GM13977 (cell line): ENCODE measurements around the gene STAB2.
A peak's percentile ranks its signal among the peaks of the same experiment; 100 is the strongest.

Experiments
- DNase-seq: peaks from one replicate; pipeline ENCODE4 v3.0.0; 2012; ENCODE audit warnings: low spot score
- CTCF ChIP-seq: IDR thresholded peaks from 2 replicates; pipeline ENCODE4 v1.5.1; 2012; ENCODE audit warnings: mild to moderate bottlenecking, control low read depth; ENCODE audit not compliant: insufficient read depth; ENCODE audit errors: extremely low read depth, missing control alignments
- in situ Hi-C: fragments of 300-500 bp; cut with MboI; formaldehyde crosslinking; loops from one replicate; pipeline ENCODE4 v1.12.0; 2022; ENCODE audit warnings: low sequenced_read_pairs, low pct_unique_long_range_greater_than_20kb, mixed read lengths, inconsistent platforms; ENCODE audit not compliant: unreplicated experiment

The STAB2 gene

DNA sequence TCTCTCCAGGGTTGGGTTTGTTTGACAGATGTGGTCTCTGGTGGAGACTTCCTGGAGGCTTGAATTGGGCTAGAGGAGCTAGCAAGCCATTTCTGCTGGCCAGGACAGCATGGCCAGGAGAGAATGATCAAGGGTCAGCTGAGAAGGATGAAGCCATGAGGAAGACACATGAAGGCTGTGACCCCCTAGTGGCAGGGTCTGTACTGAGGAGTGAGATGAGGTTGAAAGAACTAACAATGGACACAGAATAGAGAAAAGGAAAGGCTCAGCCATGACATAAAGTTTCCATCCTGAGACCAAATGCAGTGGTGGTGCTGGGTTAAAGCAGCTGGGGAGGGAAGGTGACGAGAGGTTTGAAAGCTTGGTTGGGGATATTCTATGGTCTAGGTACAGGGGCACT lies 164.1 kb downstream of the STAB2 start:
- in situ Hi-C loops = no loop called here
- peak; percentile 22 for DNase-seq
- TF ChIP-seq CTCF = no peak

GRCh38 chr12:103751600-103751999 lies 164.5 kb downstream of the STAB2 start:
- in situ Hi-C loops = no loop called here
- DNase-seq = no peak
- TF ChIP-seq CTCF = no peak

DNA sequence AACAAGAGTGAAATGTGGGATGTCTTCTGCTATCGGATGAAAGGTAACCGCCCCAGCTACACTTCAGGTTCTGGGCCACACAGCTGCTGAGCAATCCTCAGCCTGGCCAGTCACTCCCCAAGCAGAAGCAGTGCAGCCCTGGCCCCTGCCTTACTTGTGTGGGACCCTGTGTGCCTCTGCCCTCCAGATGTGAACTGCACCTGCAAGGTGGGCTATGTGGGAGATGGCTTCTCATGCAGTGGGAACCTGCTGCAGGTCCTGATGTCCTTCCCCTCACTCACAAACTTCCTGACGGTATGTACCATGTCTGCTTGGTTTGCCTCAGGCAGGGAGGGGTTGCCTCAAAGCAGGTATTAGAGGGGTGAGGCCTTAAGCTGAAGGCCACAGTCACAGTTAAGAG lies 168.4 kb downstream of the STAB2 start:
- DNase-seq = no peak
- in situ Hi-C loops = no loop called here
- TF ChIP-seq CTCF = no peak

- DNase-seq = no peak
- no peak for TF ChIP-seq CTCF
- in situ Hi-C loops = no loop called here
Measured at GRCh38 chr12:103756443-103756842, 169.4 kb downstream of the STAB2 start.

- in situ Hi-C loops = no loop called here
- no peak for TF ChIP-seq CTCF
- DNase-seq = no peak
Measured at GRCh38 chr12:103757248-103757647, 170.2 kb downstream of the STAB2 start.

GRCh38 chr12:103758310-103759089 lies 171.4 kb downstream of the STAB2 start:
- TF ChIP-seq CTCF = no peak
- in situ Hi-C loops = no loop called here
- DNase-seq = no peak
